Activated naive CD8-positive, alpha-beta T cell treated with anti-CD3 and anti-CD28 coated beads, Interleukin-2, amount 10 ng/mL, durations not matched to agents 7 days and 5 days (primary cell): ENCODE measurements around the gene EP300. TPM values are rescaled to one million over a fixed set of nuclear protein-coding genes. Genes with fewer than 3 reads are reported as not detected.
"Not testable (repeated sequence)": the region's sequence is repeated elsewhere in the genome, so short reads cannot be mapped to it uniquely, and the experiment has no call there.

Experiments used
- ATAC-seq: fragments of 150-1000 bp; cut with Tn5 transposase; one replicate; pipeline ENCODE4 v1.10.0; 2021; ENCODE audit warnings: low read depth, moderate library complexity
- POLR2A ChIA-PET: fragments of 350-600 bp; sonication (Branson Sonifier 250); formaldehyde crosslinking; loops from one replicate; lab custom pipeline; 2021; ENCODE audit warnings: antibody characterized with exemption; lab: Charles Lee
- DNase-seq: peaks from one replicate; pipeline ENCODE4 v3.0.0; 2021
- H3K27ac Mint-ChIP-seq: one replicate; pipeline ENCODE4 v1.8.0; 2022; ENCODE audit warnings: mild to moderate bottlenecking, mixed read lengths
- H3K27me3 Mint-ChIP-seq: one replicate; pipeline ENCODE4 v1.8.0; 2022; ENCODE audit warnings: mild to moderate bottlenecking, moderate library complexity, mixed read lengths
- H3K36me3 Mint-ChIP-seq: one replicate; pipeline ENCODE4 v1.8.0; 2021; ENCODE audit warnings: mild to moderate bottlenecking, mixed read lengths
- H3K4me1 Mint-ChIP-seq: one replicate; pipeline ENCODE4 v1.8.0; 2021; ENCODE audit warnings: mixed read lengths
- H3K4me3 Mint-ChIP-seq: one replicate; pipeline ENCODE4 v1.8.0; 2022; ENCODE audit warnings: mild to moderate bottlenecking, moderate library complexity, mixed read lengths
- H3K9me3 Mint-ChIP-seq: one replicate; pipeline ENCODE4 v1.8.0; 2021; ENCODE audit warnings: mixed read lengths
- total RNA-seq, 2 experiments: library from RNA; stranded (reverse); gene quantifications; one replicate each; pipeline ENCODE4 v1.2.3, GENCODE V29; 2021

EP300 gene
- total RNA-seq, 2 experiments from 2014 or later = 82.9 to 85.4 TPM

DNA sequence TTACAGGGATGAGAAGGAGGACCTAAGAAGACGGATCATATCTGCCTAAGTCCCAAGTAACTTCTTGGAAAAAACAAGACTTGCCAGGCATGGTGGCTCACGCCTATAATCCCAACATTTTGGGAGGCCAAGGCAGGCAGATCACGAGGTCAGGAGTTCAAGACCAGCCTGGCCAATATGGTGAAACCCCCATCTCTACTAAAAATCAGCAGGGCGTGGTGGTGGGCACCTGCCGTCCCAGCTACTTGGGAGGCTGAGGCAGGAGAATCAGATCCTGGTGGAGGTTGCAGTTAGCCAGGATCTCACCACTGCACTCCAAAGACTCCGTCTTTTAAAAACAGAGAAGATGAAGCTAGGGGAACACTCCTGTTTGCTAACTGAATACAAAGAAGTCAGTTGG, 88.0 kb downstream of the EP300 start:
- H3K36me3 Mint-ChIP-seq = peaks cover 31% of the 10 kb centered on the region
- H3K9me3 Mint-ChIP-seq, DNase-seq, H3K27ac Mint-ChIP-seq, H3K4me3 Mint-ChIP-seq, H3K27me3 Mint-ChIP-seq, POLR2A ChIA-PET, ATAC-seq: not testable (repeated sequence)
- H3K4me1 Mint-ChIP-seq = peaks cover 13% of the 10 kb centered on the region

DNA sequence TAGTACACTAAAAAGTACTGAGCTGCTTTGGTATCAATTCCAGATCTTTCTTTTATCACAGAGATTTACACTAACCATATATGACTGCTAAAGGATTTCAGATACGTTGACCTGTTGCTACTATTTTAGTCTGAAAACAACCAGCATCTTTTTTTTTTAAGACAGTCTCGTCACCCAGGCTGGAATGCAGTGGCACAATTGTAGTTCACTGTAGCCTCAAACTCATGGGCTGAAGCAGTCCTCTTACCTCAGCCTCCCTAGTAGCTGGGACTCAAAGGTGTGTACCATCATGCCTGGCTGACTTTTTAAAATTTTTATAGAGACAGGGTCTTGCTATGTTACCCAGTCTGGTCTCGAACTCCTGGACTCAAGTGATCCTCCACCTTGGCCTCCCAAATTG, 88.5 kb downstream of the EP300 start:
- Mint-ChIP-seq H3K4me1 (peaks cover 7% of the 10 kb centered on the region), H3K36me3 (peaks cover 26% of the 10 kb centered on the region), H3K4me3 (no peak overlapping the region), H3K27me3 (no peaks in the 10 kb centered on the region), H3K27ac (no peak overlapping the region), H3K9me3 (no peaks in the 10 kb centered on the region)
- DNase-seq = no peak
- POLR2A ChIA-PET = no interaction called here
- ATAC-seq = no peak

DNA sequence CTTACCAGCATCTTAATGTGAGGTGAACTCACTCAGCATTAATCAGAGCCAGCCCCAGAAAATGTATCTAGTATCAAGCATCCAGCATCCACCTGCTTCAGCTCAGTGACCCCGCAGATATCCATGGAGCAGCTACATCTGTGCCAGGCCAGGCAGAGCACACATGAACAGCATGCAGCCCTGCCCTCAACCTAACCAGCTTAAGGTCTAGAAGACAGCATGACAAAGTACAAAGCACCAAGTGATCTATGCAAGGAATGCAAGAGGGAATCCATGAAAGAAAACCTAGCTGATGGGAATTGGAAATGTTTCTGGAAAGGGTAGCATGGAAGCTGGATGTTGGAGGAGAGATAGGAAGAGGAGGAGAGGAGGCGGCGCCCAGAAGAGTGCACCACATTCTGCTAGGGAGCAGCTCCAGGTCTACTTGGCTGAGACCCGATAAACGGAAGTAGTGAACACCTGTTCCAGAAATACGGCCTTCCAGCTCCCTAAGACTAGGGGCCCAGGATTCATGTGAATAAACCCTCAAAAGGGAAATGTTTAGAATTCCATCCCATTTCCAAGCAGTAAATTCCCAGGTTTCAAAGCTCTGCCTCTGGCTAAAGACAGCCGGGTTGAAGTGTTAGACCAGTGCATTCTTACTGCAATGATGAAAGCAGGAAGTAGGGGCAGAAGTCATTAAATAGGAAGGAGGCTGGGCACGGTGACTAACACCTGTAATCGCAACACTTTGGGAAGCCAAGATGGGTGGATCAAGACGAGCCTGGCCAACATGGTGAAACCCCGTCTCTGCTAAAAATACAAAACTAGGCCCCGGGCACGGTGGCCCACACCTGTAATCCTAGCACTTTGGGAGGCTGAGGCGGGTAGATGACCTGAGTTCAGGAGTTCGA, 89.2 kb downstream of the EP300 start:
- peaks cover 20% of the 10 kb centered on the region for H3K36me3 Mint-ChIP-seq
- no peak overlapping the region for H3K4me3 Mint-ChIP-seq
- DNase-seq (no peak), ATAC-seq (no peak)
- H3K27me3 Mint-ChIP-seq = no peaks in the 10 kb centered on the region
- POLR2A ChIA-PET = no interaction called here
- H3K27ac Mint-ChIP-seq = no peak overlapping the region
- peaks cover 6% of the 10 kb centered on the region for H3K4me1 Mint-ChIP-seq
- H3K9me3 Mint-ChIP-seq = no peaks in the 10 kb centered on the region

DNA sequence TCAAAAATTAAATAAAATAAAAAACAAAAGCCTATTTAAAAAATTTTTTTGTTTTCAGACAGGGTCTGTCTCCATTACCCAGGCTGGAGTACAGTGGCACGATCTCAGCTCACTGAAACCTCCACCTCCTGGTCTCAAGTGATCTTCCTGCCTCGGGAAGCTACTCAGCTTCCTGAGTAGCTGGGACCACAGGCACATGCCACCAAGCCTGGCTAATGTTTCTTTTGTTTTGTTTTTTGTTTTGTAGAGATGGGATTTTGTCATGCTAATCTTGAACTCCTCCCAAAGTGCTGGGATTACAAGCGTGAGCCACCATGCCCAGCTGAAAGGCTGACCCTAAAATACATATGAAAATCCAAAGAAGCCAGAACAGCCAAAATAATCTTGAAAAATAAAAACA, 92.3 kb downstream of the EP300 start:
- H3K27me3 Mint-ChIP-seq = no peaks in the 10 kb centered on the region
- DNase-seq (no peak), ATAC-seq (no peak)
- peaks cover 5% of the 10 kb centered on the region for H3K4me1 Mint-ChIP-seq
- H3K9me3 Mint-ChIP-seq = no peaks in the 10 kb centered on the region
- H3K27ac Mint-ChIP-seq = no peak overlapping the region
- POLR2A ChIA-PET = no interaction called here
- H3K4me3 Mint-ChIP-seq = no peak overlapping the region
- H3K36me3 Mint-ChIP-seq = peaks cover 7% of the 10 kb centered on the region

DNA sequence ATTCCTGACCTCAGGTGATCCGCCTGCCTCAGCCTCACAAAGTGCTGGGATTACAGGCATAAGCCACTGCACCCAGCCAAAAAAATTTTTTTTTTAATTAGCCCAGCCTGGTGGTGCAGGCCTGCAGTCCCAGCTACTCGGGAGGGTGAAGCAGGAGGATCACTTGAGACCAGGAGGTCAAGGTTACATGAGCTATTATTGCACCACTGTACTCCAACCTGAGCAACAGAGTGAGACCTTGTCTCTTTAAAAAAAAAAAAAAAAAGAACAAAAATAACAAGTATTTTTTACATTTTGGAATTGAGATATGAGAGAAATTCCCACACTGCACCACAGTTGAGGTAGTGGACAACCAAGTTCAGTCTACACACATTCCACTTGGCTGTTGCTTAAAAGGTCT, 99.1 kb downstream of the EP300 start:
- H3K36me3 Mint-ChIP-seq = no peaks in the 10 kb centered on the region
- POLR2A ChIA-PET = interaction anchor here (0.5 kb wide), 1 partner anchor 50 kb away, joined by 3 read pairs; no protein-coding TSS in a partner anchor
- H3K4me3 Mint-ChIP-seq = no peak overlapping the region
- ATAC-seq (no peak), DNase-seq (no peak)
- no peaks in the 10 kb centered on the region for H3K9me3 Mint-ChIP-seq
- H3K27me3 Mint-ChIP-seq = peaks cover 5% of the 10 kb centered on the region
- H3K4me1 Mint-ChIP-seq = no peaks in the 10 kb centered on the region
- H3K27ac Mint-ChIP-seq = no peak overlapping the region

DNA sequence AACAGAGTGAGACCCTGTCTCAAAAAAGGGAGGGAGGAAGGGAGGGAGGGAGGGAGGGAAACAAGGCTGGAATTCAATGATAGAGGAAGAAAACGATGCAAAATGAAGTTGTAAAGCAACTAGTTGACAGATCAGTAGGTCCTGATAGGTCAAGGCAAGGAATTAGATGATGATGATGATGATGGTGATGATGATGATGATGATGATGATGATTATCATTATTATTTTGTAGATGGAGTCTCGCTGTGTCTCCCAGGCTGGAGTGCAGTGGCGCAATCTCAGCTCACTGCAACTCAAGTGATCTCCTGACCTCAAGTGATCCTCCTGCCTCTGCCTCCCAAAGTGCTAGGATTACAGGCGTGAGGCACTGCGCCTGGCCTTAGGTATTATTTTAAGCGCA, 101.4 kb downstream of the EP300 start:
- H3K27me3 Mint-ChIP-seq = peaks cover 12% of the 10 kb centered on the region
- ATAC-seq (no peak), DNase-seq (no peak)
- no peak overlapping the region for H3K4me3 Mint-ChIP-seq
- H3K27ac Mint-ChIP-seq = no peak overlapping the region
- peaks cover 9% of the 10 kb centered on the region for H3K4me1 Mint-ChIP-seq
- H3K36me3 Mint-ChIP-seq = no peaks in the 10 kb centered on the region
- no peaks in the 10 kb centered on the region for H3K9me3 Mint-ChIP-seq
- POLR2A ChIA-PET = no interaction called here

DNA sequence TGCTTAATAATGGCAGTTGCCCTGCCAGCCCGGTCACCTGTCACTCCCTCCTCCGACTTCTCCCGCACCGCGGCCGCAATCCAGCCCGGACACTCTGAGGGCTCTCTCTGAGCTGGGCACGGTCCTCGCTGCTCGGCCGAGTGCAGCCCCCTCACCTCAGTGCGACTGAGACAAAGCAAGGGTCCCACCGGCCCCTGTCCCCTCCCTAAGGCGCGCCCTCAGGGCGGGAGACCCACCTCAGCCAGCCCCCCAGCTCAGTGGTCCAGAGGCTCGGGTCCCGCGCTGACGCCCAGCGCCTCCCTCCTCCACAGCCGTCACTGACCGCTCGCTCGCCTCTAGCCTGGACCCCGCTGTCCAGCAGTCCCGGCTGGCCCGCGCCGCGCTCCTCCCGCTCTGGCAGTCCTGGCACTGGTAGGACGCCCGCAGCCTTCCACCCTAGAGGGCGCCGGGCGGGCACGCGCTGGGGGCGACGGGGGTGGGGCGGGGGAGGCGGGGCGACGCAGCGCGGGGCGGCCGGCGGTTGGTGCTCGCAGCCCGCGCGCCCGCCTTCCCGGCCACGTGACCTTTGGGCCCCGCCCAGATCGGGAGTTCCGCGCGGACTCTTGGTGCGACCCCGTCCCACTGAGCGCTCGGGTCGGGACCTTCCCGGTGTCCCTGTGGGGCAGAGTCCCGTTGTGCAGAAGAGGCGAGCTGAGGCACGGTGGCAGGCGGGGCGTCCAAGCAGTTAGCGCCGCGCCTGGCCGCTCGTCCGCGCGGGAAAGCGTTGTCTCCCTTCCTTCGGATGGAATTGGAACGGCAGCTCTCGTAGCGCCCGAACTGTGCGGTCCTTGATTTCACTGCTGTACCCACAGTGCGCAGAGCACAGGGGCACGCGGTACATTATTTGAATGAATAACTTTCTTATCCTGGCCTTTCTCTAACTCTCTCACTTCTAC, 104.9 kb downstream of the EP300 start:
- ATAC-seq = peak; percentile 84
- Mint-ChIP-seq H3K27me3 (peaks cover 22% of the 10 kb centered on the region), H3K4me1 (peaks cover 9% of the 10 kb centered on the region), H3K27ac (no peak overlapping the region), H3K4me3 (peak overlapping the region; percentile 86), H3K36me3 (no peaks in the 10 kb centered on the region), H3K9me3 (no peaks in the 10 kb centered on the region)
- POLR2A ChIA-PET = interaction anchor here (0.7 to 1.9 kb wide), 4 partner anchors 20 to 246 kb away, joined by 3 to 8 read pairs (median 6); partner anchors contain the start of genes EP300 and RBX1
- peak; percentile 88 for DNase-seq

DNA sequence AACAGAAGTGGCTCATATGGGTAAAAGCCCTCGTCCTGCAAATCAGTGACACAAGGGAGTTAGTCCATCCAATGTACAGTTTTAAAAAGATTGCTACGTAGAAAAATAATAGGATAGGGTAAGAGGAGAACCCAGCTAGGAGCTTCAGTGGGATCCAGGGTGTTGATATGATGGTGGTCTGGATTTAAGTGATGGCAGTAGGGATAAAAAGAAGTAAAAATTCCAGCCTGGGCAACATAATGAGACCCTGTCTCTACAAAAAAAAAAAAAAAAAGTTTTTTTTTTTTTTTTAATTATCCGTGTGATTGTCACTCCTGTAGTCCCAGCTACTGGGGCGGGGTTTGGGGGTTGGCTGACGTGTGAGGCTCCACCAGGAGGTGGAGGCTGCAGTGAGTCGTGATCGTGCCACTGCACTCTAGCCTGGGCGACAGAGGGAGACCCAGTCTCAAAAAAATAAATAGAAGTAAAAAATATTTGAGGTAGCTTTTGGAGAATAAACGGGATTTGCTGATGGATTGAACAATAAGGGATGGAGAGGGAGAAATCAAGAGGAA, 105.7 kb downstream of the EP300 start:
- POLR2A ChIA-PET = interaction anchor here (0.7 to 1.9 kb wide), 6 partner anchors 37 to 1074 kb away, joined by 4 to 8 read pairs (median 4); partner anchors contain the start of genes EP300 and RBX1
- H3K27me3 Mint-ChIP-seq = peaks cover 24% of the 10 kb centered on the region
- peaks cover 9% of the 10 kb centered on the region for H3K4me1 Mint-ChIP-seq
- peak overlapping the region; percentile 86 for H3K4me3 Mint-ChIP-seq
- no peaks in the 10 kb centered on the region for H3K9me3 Mint-ChIP-seq
- H3K36me3 Mint-ChIP-seq = no peaks in the 10 kb centered on the region
- peak; percentile 54 for DNase-seq
- peak; percentile 59 for ATAC-seq
- H3K27ac Mint-ChIP-seq = no peak overlapping the region

DNA sequence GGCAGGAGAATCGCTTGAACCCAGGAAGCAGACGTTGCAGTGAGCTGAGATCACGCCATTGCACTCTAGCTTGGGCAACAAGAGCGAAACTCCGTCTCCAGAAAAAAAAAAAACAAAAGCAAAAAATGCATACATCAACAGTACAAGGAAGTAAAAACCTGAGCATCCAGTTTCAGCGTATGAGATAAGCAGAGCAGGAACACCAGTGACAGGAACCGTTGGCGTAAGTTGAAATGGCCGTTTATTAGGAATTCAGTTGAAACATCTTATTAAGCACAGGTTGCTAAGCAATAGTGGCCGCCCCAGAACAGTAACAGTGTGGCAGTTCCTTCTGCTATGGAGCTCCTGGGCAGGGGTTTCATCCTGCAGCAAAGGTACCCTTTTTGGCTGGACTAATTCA, 108.7 kb downstream of the EP300 start:
- Mint-ChIP-seq H3K4me3 (no peak overlapping the region), H3K4me1 (peaks cover 19% of the 10 kb centered on the region), H3K36me3 (peaks cover 2% of the 10 kb centered on the region), H3K27me3 (peaks cover 34% of the 10 kb centered on the region), H3K9me3 (no peaks in the 10 kb centered on the region), H3K27ac (no peak overlapping the region)
- no peak for ATAC-seq
- DNase-seq = no peak
- POLR2A ChIA-PET = no interaction called here

DNA sequence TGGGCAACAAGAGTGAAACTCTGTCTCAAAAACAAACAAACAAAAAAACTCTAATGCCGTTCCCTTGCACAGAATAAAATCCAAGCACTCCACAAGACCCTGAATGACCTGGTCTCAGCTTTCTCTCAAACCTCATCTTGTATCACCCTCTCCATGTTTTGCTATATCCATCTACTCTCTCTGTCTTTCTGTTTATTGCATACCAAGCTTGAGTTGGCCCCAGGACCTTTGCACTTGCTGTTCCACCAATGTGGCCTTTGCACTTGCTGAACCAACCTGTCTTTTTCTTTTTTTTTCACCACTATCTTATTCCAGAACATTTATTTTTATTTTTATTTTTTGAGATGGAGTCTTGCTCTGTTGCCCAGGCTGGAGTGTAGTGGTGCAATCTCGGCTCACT, 110.7 kb downstream of the EP300 start:
- no peak overlapping the region for H3K27ac Mint-ChIP-seq
- H3K9me3 Mint-ChIP-seq = no peaks in the 10 kb centered on the region
- H3K4me1 Mint-ChIP-seq = peaks cover 17% of the 10 kb centered on the region
- POLR2A ChIA-PET = no interaction called here
- ATAC-seq = no peak
- no peak for DNase-seq
- no peak overlapping the region for H3K4me3 Mint-ChIP-seq
- H3K27me3 Mint-ChIP-seq = peaks cover 32% of the 10 kb centered on the region
- peaks cover 2% of the 10 kb centered on the region for H3K36me3 Mint-ChIP-seq

DNA sequence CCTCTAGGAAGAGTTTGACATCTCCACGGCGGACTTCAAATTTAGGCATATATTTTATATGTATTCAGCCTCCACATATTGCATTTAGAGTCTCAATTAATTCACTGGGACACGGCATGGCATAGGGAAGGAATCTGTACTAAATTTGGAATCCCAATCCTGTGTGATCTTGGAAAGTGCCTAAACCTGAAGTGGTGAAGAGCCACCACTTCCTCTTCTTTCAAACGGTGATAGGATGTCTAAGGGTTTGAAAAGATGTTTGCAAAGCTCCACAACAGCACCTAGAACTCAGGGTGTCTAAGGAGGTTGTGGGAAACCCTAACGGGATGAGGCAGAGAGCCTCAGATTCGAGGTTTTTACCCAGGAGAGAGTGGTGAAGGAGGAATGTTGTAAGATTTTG, 111.7 kb downstream of the EP300 start:
- Mint-ChIP-seq H3K4me3 (no peak overlapping the region), H3K27me3 (peaks cover 28% of the 10 kb centered on the region), H3K27ac (no peak overlapping the region), H3K36me3 (peaks cover 5% of the 10 kb centered on the region), H3K9me3 (no peaks in the 10 kb centered on the region), H3K4me1 (peaks cover 12% of the 10 kb centered on the region)
- POLR2A ChIA-PET = no interaction called here
- DNase-seq = no peak
- ATAC-seq = no peak

DNA sequence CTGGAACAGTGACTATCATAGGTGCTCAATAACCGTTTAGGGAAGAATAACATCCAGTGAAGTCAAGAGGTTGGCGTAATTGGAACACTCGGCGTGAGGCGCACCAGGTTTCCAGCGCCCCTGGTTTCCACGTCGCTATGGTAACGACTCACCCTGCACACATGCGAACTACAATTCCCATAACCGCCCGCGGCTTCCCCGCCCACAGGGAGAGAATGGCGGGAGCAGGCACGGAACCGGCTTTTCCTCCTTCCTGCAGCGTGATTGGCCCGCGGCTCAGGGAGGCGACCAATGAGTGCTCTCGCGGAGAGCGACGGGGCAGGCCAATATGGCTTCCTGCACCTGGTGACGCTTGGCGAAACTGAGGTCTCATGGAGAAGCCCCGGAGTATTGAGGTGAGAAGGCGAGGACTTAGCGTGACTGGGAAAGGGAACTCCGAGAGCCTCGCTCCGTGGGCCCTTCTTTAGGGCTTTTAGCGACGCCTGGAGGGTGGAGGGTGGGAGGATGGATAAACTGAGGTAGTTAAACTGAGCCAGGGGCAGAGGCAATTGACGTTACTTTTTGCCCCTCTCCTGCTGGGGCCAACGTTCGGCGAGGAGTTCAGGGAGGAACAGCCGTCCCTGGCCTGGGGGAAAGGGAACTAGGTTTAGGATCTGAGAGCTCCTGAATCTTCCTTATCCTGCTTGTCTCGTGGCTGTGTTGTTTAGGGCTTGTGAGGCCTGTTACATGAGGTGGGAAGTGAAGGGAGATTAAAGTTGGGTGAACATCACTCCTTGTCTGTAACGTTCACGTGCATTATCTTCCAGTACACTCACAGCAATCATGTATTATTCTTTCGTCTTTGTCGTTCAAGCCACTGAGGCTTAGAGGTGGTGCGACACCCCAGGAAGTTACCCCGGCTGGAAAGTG, 112.9 kb downstream of the EP300 start, which contains the start of gene L3MBTL2:
Gene L3MBTL2 (plus strand): TSS at position 321 of the 909 bp plus-strand sequence. CDS start 51 bp downstream, at position 372.
- peaks cover 8% of the 10 kb centered on the region for H3K36me3 Mint-ChIP-seq
- peak within 1 kb of the TSS; percentile 89 for H3K4me3 Mint-ChIP-seq
- H3K27me3 Mint-ChIP-seq = peaks cover 28% of the 10 kb centered on the region
- DNase-seq (peak; percentile 98), ATAC-seq (peak; percentile 100)
- H3K9me3 Mint-ChIP-seq = no peaks in the 10 kb centered on the region
- POLR2A ChIA-PET = interaction anchor here (1.0 kb wide), 1 partner anchor 32 kb away, joined by 3 read pairs; no protein-coding TSS in a partner anchor
- peaks cover 12% of the 10 kb centered on the region for H3K4me1 Mint-ChIP-seq
- peak within 1 kb of the TSS; percentile 92 for H3K27ac Mint-ChIP-seq
